ENCODE measurements around the gene RARA.

DNA sequence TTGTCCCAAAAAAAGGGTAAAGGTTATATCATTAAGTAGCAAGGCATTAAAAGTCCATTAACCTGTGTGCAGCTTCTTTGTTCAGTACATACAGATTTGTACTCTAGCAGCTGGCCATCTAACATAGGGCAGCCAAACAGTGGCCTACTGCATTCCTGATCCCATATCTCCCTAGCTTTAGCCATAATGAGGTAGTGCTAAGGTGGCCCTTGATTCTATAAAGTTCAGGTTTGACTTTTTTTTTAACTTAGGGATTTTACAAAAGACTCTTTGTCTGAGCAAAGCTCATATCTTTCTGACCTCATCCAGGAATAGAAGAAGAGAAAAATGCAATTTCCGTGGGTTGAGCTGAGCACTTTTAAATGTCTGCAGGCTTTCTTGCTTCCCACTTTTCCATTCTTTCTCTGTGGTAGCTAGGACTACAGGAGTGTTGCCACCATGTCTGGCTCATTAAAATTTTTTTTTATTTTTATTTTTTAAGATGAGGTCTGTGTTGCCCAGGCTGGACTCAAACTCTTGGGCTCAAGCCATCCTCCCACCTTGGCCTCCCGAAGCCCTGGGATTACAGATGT lies 40.8 kb upstream of the RARA start:
- TF ChIP-seq, protein P1, sequence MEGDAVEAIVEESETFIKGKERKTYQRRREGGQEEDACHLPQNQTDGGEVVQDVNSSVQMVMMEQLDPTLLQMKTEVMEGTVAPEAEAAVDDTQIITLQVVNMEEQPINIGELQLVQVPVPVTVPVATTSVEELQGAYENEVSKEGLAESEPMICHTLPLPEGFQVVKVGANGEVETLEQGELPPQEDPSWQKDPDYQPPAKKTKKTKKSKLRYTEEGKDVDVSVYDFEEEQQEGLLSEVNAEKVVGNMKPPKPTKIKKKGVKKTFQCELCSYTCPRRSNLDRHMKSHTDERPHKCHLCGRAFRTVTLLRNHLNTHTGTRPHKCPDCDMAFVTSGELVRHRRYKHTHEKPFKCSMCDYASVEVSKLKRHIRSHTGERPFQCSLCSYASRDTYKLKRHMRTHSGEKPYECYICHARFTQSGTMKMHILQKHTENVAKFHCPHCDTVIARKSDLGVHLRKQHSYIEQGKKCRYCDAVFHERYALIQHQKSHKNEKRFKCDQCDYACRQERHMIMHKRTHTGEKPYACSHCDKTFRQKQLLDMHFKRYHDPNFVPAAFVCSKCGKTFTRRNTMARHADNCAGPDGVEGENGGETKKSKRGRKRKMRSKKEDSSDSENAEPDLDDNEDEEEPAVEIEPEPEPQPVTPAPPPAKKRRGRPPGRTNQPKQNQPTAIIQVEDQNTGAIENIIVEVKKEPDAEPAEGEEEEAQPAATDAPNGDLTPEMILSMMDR (IDR thresholded peaks at IDR 0.05), result no peak
- no peak for TF ChIP-seq POLR2A (IDR thresholded peaks at IDR 0.05)
- TF ChIP-seq POLR2AphosphoS5 (IDR thresholded peaks at IDR 0.05), result no peak

All from stomach (tissue), 4 donors.